Measurements from ENCODE around the gene ACACB. TPM values are rescaled to one million over a fixed set of nuclear protein-coding genes. Genes with fewer than 3 reads are reported as not detected.

Gene ACACB
- total and polyA plus RNA-seq, 2 donors = 2.0 to 9.5 TPM

- 98% methylated on average over 5 of the region's 5 CpGs for WGBS
- H3K4me3 ChIP-seq (ENCODE audit: low read length in 2 of 2) = no peak overlapping the region
- H3K9me3 ChIP-seq (ENCODE audit: control insufficient read depth in 2 of 2, insufficient read depth in 1 of 2, low read length in 1 of 2) = peaks cover 0 to 7% of the 10 kb centered on the region in 2 donors
- H3K4me1 ChIP-seq (ENCODE audit: control insufficient read depth in 2 of 2, insufficient read depth in 2 of 2, low read length in 2 of 2) = no peaks in the 10 kb centered on the region
- no peak for DNase-seq (ENCODE audit: low read depth in 6 of 9, low spot score in 9 of 9)
- no peaks in the 10 kb centered on the region for H3K27me3 ChIP-seq (ENCODE audit: control insufficient read depth in 2 of 2, insufficient read depth in 1 of 2, low read length in 1 of 2)
- no peak overlapping the region for H3K27ac ChIP-seq (ENCODE audit: low read depth in 1 of 2, low read length in 1 of 2)
- peaks cover 0 to 3% of the 10 kb centered on the region in 2 donors for H3K36me3 ChIP-seq (ENCODE audit: control insufficient read depth in 2 of 2, insufficient read depth in 2 of 2, low read length in 1 of 2)
Measured at GRCh38 chr12:109255377-109255776, 139.0 kb downstream of the ACACB start.

GRCh38 chr12:109256011-109256410 is 139.6 kb downstream of the ACACB start:
- H3K27me3 ChIP-seq (ENCODE audit: control insufficient read depth in 2 of 2, insufficient read depth in 1 of 2, low read length in 1 of 2) = no peaks in the 10 kb centered on the region
- DNase-seq (ENCODE audit: low read depth in 6 of 9, low spot score in 9 of 9) = no peak
- WGBS = 97% methylated on average over 8 of the region's 8 CpGs

GRCh38 chr12:109258201-109258600 is 141.8 kb downstream of the ACACB start:
- H3K27ac ChIP-seq (ENCODE audit: low read depth in 1 of 2, low read length in 1 of 2) = no peak overlapping the region
- H3K9me3 ChIP-seq (ENCODE audit: control insufficient read depth in 2 of 2, insufficient read depth in 1 of 2, low read length in 1 of 2) = peaks cover 0 to 10% of the 10 kb centered on the region in 2 donors
- DNase-seq (ENCODE audit: low read depth in 6 of 9, low spot score in 9 of 9) = no peak
- no peak overlapping the region for H3K4me3 ChIP-seq (ENCODE audit: low read length in 2 of 2)
- H3K4me1 ChIP-seq (ENCODE audit: control insufficient read depth in 2 of 2, insufficient read depth in 2 of 2, low read length in 2 of 2) = no peaks in the 10 kb centered on the region
- peaks cover 0 to 6% of the 10 kb centered on the region in 2 donors for H3K36me3 ChIP-seq (ENCODE audit: control insufficient read depth in 2 of 2, insufficient read depth in 2 of 2, low read length in 1 of 2)
- 89% methylated on average over 6 of the region's 6 CpGs for WGBS
- H3K27me3 ChIP-seq (ENCODE audit: control insufficient read depth in 2 of 2, insufficient read depth in 1 of 2, low read length in 1 of 2) = no peaks in the 10 kb centered on the region

More at GRCh38 chr12:109256011-109256410, 139.6 kb downstream of the ACACB start:
- Histone ChIP-seq H3K4me1 (ENCODE audit: control insufficient read depth in 2 of 2, insufficient read depth in 2 of 2, low read length in 2 of 2) (no peaks in the 10 kb centered on the region), H3K36me3 (ENCODE audit: control insufficient read depth in 2 of 2, insufficient read depth in 2 of 2, low read length in 1 of 2) (peaks cover 0 to 3% of the 10 kb centered on the region in 2 donors), H3K9me3 (ENCODE audit: control insufficient read depth in 2 of 2, insufficient read depth in 1 of 2, low read length in 1 of 2) (peaks cover 0 to 7% of the 10 kb centered on the region in 2 donors), H3K4me3 (ENCODE audit: low read length in 2 of 2) (no peak overlapping the region), H3K27ac (ENCODE audit: low read depth in 1 of 2, low read length in 1 of 2) (no peak overlapping the region)

GRCh38 chr12:109258607-109259544 is 142.5 kb downstream of the ACACB start:
- Histone ChIP-seq H3K27me3 (ENCODE audit: control insufficient read depth in 2 of 2, insufficient read depth in 1 of 2, low read length in 1 of 2) (no peaks in the 10 kb centered on the region), H3K27ac (ENCODE audit: low read depth in 1 of 2, low read length in 1 of 2) (no peak overlapping the region), H3K36me3 (ENCODE audit: control insufficient read depth in 2 of 2, insufficient read depth in 2 of 2, low read length in 1 of 2) (peaks cover 0 to 6% of the 10 kb centered on the region in 2 donors), H3K9me3 (ENCODE audit: control insufficient read depth in 2 of 2, insufficient read depth in 1 of 2, low read length in 1 of 2) (peaks cover 0 to 7% of the 10 kb centered on the region in 2 donors), H3K4me1 (ENCODE audit: control insufficient read depth in 2 of 2, insufficient read depth in 2 of 2, low read length in 2 of 2) (no peaks in the 10 kb centered on the region), H3K4me3 (ENCODE audit: low read length in 2 of 2) (no peak overlapping the region)
- 92% methylated on average over 16 of the region's 16 CpGs for WGBS
- no peak for DNase-seq (ENCODE audit: low read depth in 6 of 9, low spot score in 9 of 9)

- H3K27me3 ChIP-seq (ENCODE audit: control insufficient read depth in 2 of 2, insufficient read depth in 1 of 2, low read length in 1 of 2) = no peaks in the 10 kb centered on the region
- no peak for DNase-seq (ENCODE audit: low read depth in 6 of 9, low spot score in 9 of 9)
- WGBS = 100% methylated on average over 1 of the region's 1 CpG
- peaks cover 0 to 6% of the 10 kb centered on the region in 2 donors for H3K36me3 ChIP-seq (ENCODE audit: control insufficient read depth in 2 of 2, insufficient read depth in 2 of 2, low read length in 1 of 2)
- H3K4me1 ChIP-seq (ENCODE audit: control insufficient read depth in 2 of 2, insufficient read depth in 2 of 2, low read length in 2 of 2) = no peaks in the 10 kb centered on the region
- H3K27ac ChIP-seq (ENCODE audit: low read depth in 1 of 2, low read length in 1 of 2) = no peak overlapping the region
- peaks cover 0 to 4% of the 10 kb centered on the region in 2 donors for H3K9me3 ChIP-seq (ENCODE audit: control insufficient read depth in 2 of 2, insufficient read depth in 1 of 2, low read length in 1 of 2)
- no peak overlapping the region for H3K4me3 ChIP-seq (ENCODE audit: low read length in 2 of 2)
Measured at GRCh38 chr12:109259545-109259895, 143.1 kb downstream of the ACACB start.

- Histone ChIP-seq H3K27ac (ENCODE audit: low read depth in 1 of 2, low read length in 1 of 2) (no peak overlapping the region), H3K36me3 (ENCODE audit: control insufficient read depth in 2 of 2, insufficient read depth in 2 of 2, low read length in 1 of 2) (peaks cover 0 to 19% of the 10 kb centered on the region in 2 donors), H3K27me3 (ENCODE audit: control insufficient read depth in 2 of 2, insufficient read depth in 1 of 2, low read length in 1 of 2) (no peaks in the 10 kb centered on the region), H3K4me1 (ENCODE audit: control insufficient read depth in 2 of 2, insufficient read depth in 2 of 2, low read length in 2 of 2) (no peaks in the 10 kb centered on the region), H3K9me3 (ENCODE audit: control insufficient read depth in 2 of 2, insufficient read depth in 1 of 2, low read length in 1 of 2) (peaks cover 0 to 4% of the 10 kb centered on the region in 2 donors), H3K4me3 (ENCODE audit: low read length in 2 of 2) (no peak overlapping the region)
- DNase-seq (ENCODE audit: low read depth in 6 of 9, low spot score in 9 of 9) = no peak
- 96% methylated on average over 1 of the region's 1 CpG for WGBS
Measured at GRCh38 chr12:109261087-109261486, 144.7 kb downstream of the ACACB start.

- no peak for DNase-seq (ENCODE audit: low read depth in 6 of 9, low spot score in 9 of 9)
- Histone ChIP-seq H3K27ac (ENCODE audit: low read depth in 1 of 2, low read length in 1 of 2) (no peak overlapping the region), H3K4me1 (ENCODE audit: control insufficient read depth in 2 of 2, insufficient read depth in 2 of 2, low read length in 2 of 2) (no peaks in the 10 kb centered on the region), H3K4me3 (ENCODE audit: low read length in 2 of 2) (no peak overlapping the region), H3K36me3 (ENCODE audit: control insufficient read depth in 2 of 2, insufficient read depth in 2 of 2, low read length in 1 of 2) (peaks cover 0 to 19% of the 10 kb centered on the region in 2 donors), H3K27me3 (ENCODE audit: control insufficient read depth in 2 of 2, insufficient read depth in 1 of 2, low read length in 1 of 2) (no peaks in the 10 kb centered on the region), H3K9me3 (ENCODE audit: control insufficient read depth in 2 of 2, insufficient read depth in 1 of 2, low read length in 1 of 2) (peaks cover 0 to 4% of the 10 kb centered on the region in 2 donors)
- 96% methylated on average over 2 of the region's 2 CpGs for WGBS
Measured at GRCh38 chr12:109261939-109262338, 145.6 kb downstream of the ACACB start.

- Histone ChIP-seq H3K4me3 (ENCODE audit: low read length in 2 of 2) (no peak overlapping the region), H3K9me3 (ENCODE audit: control insufficient read depth in 2 of 2, insufficient read depth in 1 of 2, low read length in 1 of 2) (peaks cover 0 to 4% of the 10 kb centered on the region in 2 donors), H3K27me3 (ENCODE audit: control insufficient read depth in 2 of 2, insufficient read depth in 1 of 2, low read length in 1 of 2) (no peaks in the 10 kb centered on the region), H3K36me3 (ENCODE audit: control insufficient read depth in 2 of 2, insufficient read depth in 2 of 2, low read length in 1 of 2) (peaks cover 0 to 26% of the 10 kb centered on the region in 2 donors), H3K4me1 (ENCODE audit: control insufficient read depth in 2 of 2, insufficient read depth in 2 of 2, low read length in 2 of 2) (no peaks in the 10 kb centered on the region), H3K27ac (ENCODE audit: low read depth in 1 of 2, low read length in 1 of 2) (no peak overlapping the region)
- over 99% methylated on average over 3 of the region's 3 CpGs for WGBS
- DNase-seq (ENCODE audit: low read depth in 6 of 9, low spot score in 9 of 9) = no peak
Measured at GRCh38 chr12:109263439-109263838, 147.1 kb downstream of the ACACB start.
